T-helper 1 cell treated with Interleukin-12 subunit alpha and Interleukin-12 subunit beta and Interleukin-4 antibody, amounts not matched to agents 30 μg/mL and 1 μg/mL, for 36 hours (primary cell): ENCODE results near the gene ECHS1.
A peak's percentile ranks its signal among the peaks of the same experiment; 100 is the strongest.
"Not testable (repeated sequence)": the region's sequence is repeated elsewhere in the genome, so short reads cannot be mapped to it uniquely, and the experiment has no call there.

ENCODE experiments used
- H3K27ac Mint-ChIP-seq: one replicate; pipeline ENCODE4 v1.8.0; 2021; ENCODE audit warnings: mild to moderate bottlenecking, mixed read lengths
- H3K27me3 Mint-ChIP-seq: one replicate; pipeline ENCODE4 v1.8.0; 2021; ENCODE audit warnings: low read depth, mixed read lengths
- H3K36me3 Mint-ChIP-seq: one replicate; pipeline ENCODE4 v1.8.0; 2021; ENCODE audit warnings: low read depth, mixed read lengths
- H3K4me1 Mint-ChIP-seq: one replicate; pipeline ENCODE4 v1.8.0; 2021; ENCODE audit warnings: low read depth, mixed read lengths
- H3K4me3 Mint-ChIP-seq: one replicate; pipeline ENCODE4 v1.8.0; 2021; ENCODE audit warnings: mild to moderate bottlenecking, moderate library complexity, mixed read lengths
- H3K9me3 Mint-ChIP-seq: one replicate; pipeline ENCODE4 v1.8.0; 2021; ENCODE audit warnings: mixed read lengths

The ECHS1 gene

GRCh38 chr10:133373174-133374090, at the start of gene ECHS1:
TSS of gene ECHS1 (minus strand) at chr10:133373354. CDS start at chr10:133373333, 21 bp downstream.
- H3K4me3 Mint-ChIP-seq = peak within 1 kb of the TSS; percentile 84
- no peaks in the 10 kb centered on the region for H3K9me3 Mint-ChIP-seq
- peaks cover 7% of the 10 kb centered on the region for H3K4me1 Mint-ChIP-seq
- H3K36me3 Mint-ChIP-seq = peaks cover 4% of the 10 kb centered on the region
- peaks cover 4% of the 10 kb centered on the region for H3K27me3 Mint-ChIP-seq
- peak within 1 kb of the TSS; percentile 49 for H3K27ac Mint-ChIP-seq

- H3K27ac Mint-ChIP-seq = no peak overlapping the region
- no peaks in the 10 kb centered on the region for H3K36me3 Mint-ChIP-seq
- H3K9me3 Mint-ChIP-seq = no peaks in the 10 kb centered on the region
- H3K27me3 Mint-ChIP-seq = no peaks in the 10 kb centered on the region
- no peak overlapping the region for H3K4me3 Mint-ChIP-seq
- H3K4me1 Mint-ChIP-seq = no peaks in the 10 kb centered on the region
Measured at GRCh38 chr10:133422223-133422806, 49.2 kb upstream of the ECHS1 start.

GRCh38 chr10:133421336-133422222, 48.4 kb upstream of the ECHS1 start:
- Mint-ChIP-seq H3K36me3 (no peaks in the 10 kb centered on the region), H3K27ac (no peak overlapping the region), H3K4me3 (no peak overlapping the region), H3K27me3 (no peaks in the 10 kb centered on the region), H3K4me1 (no peaks in the 10 kb centered on the region), H3K9me3 (no peaks in the 10 kb centered on the region)

GRCh38 chr10:133420579-133420978, 47.4 kb upstream of the ECHS1 start:
- Mint-ChIP-seq H3K27me3 (no peaks in the 10 kb centered on the region), H3K27ac (no peak overlapping the region), H3K36me3 (peaks cover 5% of the 10 kb centered on the region), H3K4me1 (no peaks in the 10 kb centered on the region), H3K4me3 (no peak overlapping the region), H3K9me3 (peaks cover 6% of the 10 kb centered on the region)

- peaks cover 10% of the 10 kb centered on the region for H3K9me3 Mint-ChIP-seq
- H3K36me3 Mint-ChIP-seq = peaks cover 10% of the 10 kb centered on the region
- no peaks in the 10 kb centered on the region for H3K27me3 Mint-ChIP-seq
- no peak overlapping the region for H3K4me3 Mint-ChIP-seq
- H3K27ac Mint-ChIP-seq = no peak overlapping the region
- no peaks in the 10 kb centered on the region for H3K4me1 Mint-ChIP-seq
Measured at GRCh38 chr10:133420028-133420427, 46.9 kb upstream of the ECHS1 start.

GRCh38 chr10:133419211-133419950, 46.2 kb upstream of the ECHS1 start:
- H3K36me3 Mint-ChIP-seq = peaks cover 14% of the 10 kb centered on the region

GRCh38 chr10:133418289-133418993, 45.3 kb upstream of the ECHS1 start:
- Mint-ChIP-seq H3K4me3 (no peak overlapping the region), H3K36me3 (peaks cover 20% of the 10 kb centered on the region), H3K9me3 (peaks cover 12% of the 10 kb centered on the region), H3K27me3 (no peaks in the 10 kb centered on the region), H3K4me1 (no peaks in the 10 kb centered on the region), H3K27ac (no peak overlapping the region)

More at GRCh38 chr10:133419211-133419950, 46.2 kb upstream of the ECHS1 start:
- Mint-ChIP-seq H3K27ac (no peak overlapping the region), H3K9me3 (peaks cover 10% of the 10 kb centered on the region), H3K4me3 (no peak overlapping the region), H3K27me3 (no peaks in the 10 kb centered on the region), H3K4me1 (no peaks in the 10 kb centered on the region)

GRCh38 chr10:133415752-133416151, 42.6 kb upstream of the ECHS1 start:
- Mint-ChIP-seq H3K27me3 (no peaks in the 10 kb centered on the region), H3K27ac (no peak overlapping the region), H3K36me3 (peaks cover 42% of the 10 kb centered on the region)

GRCh38 chr10:133414401-133414800, 41.2 kb upstream of the ECHS1 start:
- Mint-ChIP-seq H3K9me3 (peaks cover 46% of the 10 kb centered on the region), H3K36me3 (peaks cover 54% of the 10 kb centered on the region)
- not testable (repeated sequence) for H3K4me3 Mint-ChIP-seq, H3K27ac Mint-ChIP-seq, H3K27me3 Mint-ChIP-seq, H3K4me1 Mint-ChIP-seq

More at GRCh38 chr10:133415752-133416151, 42.6 kb upstream of the ECHS1 start:
- Mint-ChIP-seq H3K9me3 (peaks cover 37% of the 10 kb centered on the region), H3K4me3 (no peak overlapping the region), H3K4me1 (no peaks in the 10 kb centered on the region)

GRCh38 chr10:133412381-133412711, 39.2 kb upstream of the ECHS1 start:
- Mint-ChIP-seq H3K4me3 (no peak overlapping the region), H3K4me1 (peaks cover 3% of the 10 kb centered on the region), H3K9me3 (peaks cover 64% of the 10 kb centered on the region), H3K27me3 (no peaks in the 10 kb centered on the region), H3K27ac (no peak overlapping the region), H3K36me3 (peaks cover 72% of the 10 kb centered on the region)

GRCh38 chr10:133411523-133412380, 38.6 kb upstream of the ECHS1 start:
- Mint-ChIP-seq H3K4me3 (no peak overlapping the region), H3K4me1 (peaks cover 8% of the 10 kb centered on the region), H3K27ac (no peak overlapping the region), H3K9me3 (peaks cover 64% of the 10 kb centered on the region), H3K27me3 (no peaks in the 10 kb centered on the region), H3K36me3 (peaks cover 78% of the 10 kb centered on the region)

GRCh38 chr10:133405844-133406527, 32.8 kb upstream of the ECHS1 start:
- Mint-ChIP-seq H3K4me3 (no peak overlapping the region), H3K27me3 (no peaks in the 10 kb centered on the region), H3K36me3 (peaks cover 78% of the 10 kb centered on the region), H3K9me3 (peaks cover 30% of the 10 kb centered on the region), H3K4me1 (peaks cover 27% of the 10 kb centered on the region), H3K27ac (no peak overlapping the region)
